HepG2 (cell line): ENCODE results near the gene CRAT. TPM values are rescaled to one million over a fixed set of nuclear protein-coding genes. Genes with fewer than 3 reads are reported as not detected.
A peak's percentile ranks its signal among the peaks of the same experiment; 100 is the strongest.

Source experiments
- ATAC-seq: fragments of 200-7000 bp; cut with Tn5 transposase; 3 replicates; pipeline ENCODE4 v1.9.1; 2020; ENCODE audit warnings: mild to moderate bottlenecking, moderate library complexity
- BruUV-seq: library from RNA; stranded (reverse); fragments of 400-500 nt; replicated peaks from 2 replicates; lab custom pipeline; 2021; lab: Mats Ljungman, UMichigan
- CTCF ChIA-PET: fragments of 300-600 bp; formaldehyde crosslinking; extraction: SDS; loops from one replicate; lab custom pipeline; 2021; ENCODE audit warnings: low total read pairs, inconsistent platforms, low intra/inter-chr PET ratio; lab: Yijun Ruan, JAX
- POLR2A ChIA-PET: fragments of 350-600 bp; sonication (Branson Sonifier 250); formaldehyde crosslinking; loops from one replicate; lab custom pipeline; 2020; ENCODE audit warnings: antibody characterized with exemption, inconsistent platforms; lab: Yijun Ruan, JAX
- DNase-seq: peaks from one replicate; pipeline ENCODE4 v3.0.0-alpha.2; 2015; ENCODE audit warnings: low spot score
- FAIRE-seq: peaks from 3 replicates; lab custom pipeline; 2011; peaks lifted over from hg19 to GRCh38; lab: Jason Lieb, UNC
- H2AFZ ChIP-seq: one replicate; pipeline ENCODE4 v1.6.1; 2011; ENCODE audit warnings: low read length, inconsistent platforms
- H3K27ac ChIP-seq: fragments of 300-600 bp; 3 replicates; pipeline ENCODE4 v1.8.0; 2011; ENCODE audit warnings: mixed run types, mild to moderate bottlenecking, mixed read lengths, low read length, inconsistent platforms; ENCODE audit not compliant: insufficient read depth; ENCODE audit errors: extremely low read length
- H3K27me3 ChIP-seq, 2 experiments: fragments of 200-600 bp in 1 of 2; 2 replicates in 1 of 2; 3 replicates in 1 of 2; pipeline versions ENCODE4 v1.6.0 to v1.8.0; 2011; ENCODE audit warnings: low read length in 2 of 2, mild to moderate bottlenecking in 2 of 2, moderate library complexity in 2 of 2, inconsistent platforms in 1 of 2; ENCODE audit not compliant: insufficient read depth in 2 of 2, control insufficient read depth in 1 of 2
- H3K36me3 ChIP-seq, 2 experiments: fragments of 200-600 bp in 1 of 2; replicated peaks in 1 of 2; 2 replicates in 1 of 2; 3 replicates in 1 of 2; pipeline versions ENCODE4 v1.5.1 to v1.8.0; 2011; ENCODE audit warnings: low read length in 2 of 2, inconsistent platforms in 1 of 2; ENCODE audit not compliant: insufficient read depth in 2 of 2, control insufficient read depth in 1 of 2
- H3K4me1 ChIP-seq: 2 replicates; pipeline ENCODE4 v1.5.1; 2012; ENCODE audit warnings: low read length, inconsistent platforms; ENCODE audit not compliant: insufficient read depth
- H3K4me2 ChIP-seq: 2 replicates; pipeline ENCODE4 v1.6.0; 2011; ENCODE audit warnings: low read depth, low read length, inconsistent platforms
- H3K4me3 ChIP-seq, 3 experiments: fragments of 200-600 bp in 1 of 3; sonication (generic), shearing (Covaris generic) in 1 of 3; replicated peaks in 1 of 3; 2 replicates each; pipeline ENCODE4 v1.5.1; 2011 to 2016; ENCODE audit warnings: low read length in 3 of 3, inconsistent platforms in 2 of 3, low read depth in 2 of 3, mild to moderate bottlenecking in 2 of 3, control low read depth in 1 of 3, mixed read lengths in 1 of 3; ENCODE audit not compliant: insufficient read depth in 1 of 3
- H3K79me2 ChIP-seq: one replicate; pipeline ENCODE4 v1.6.1; 2011; ENCODE audit warnings: low read length, inconsistent platforms; ENCODE audit not compliant: insufficient read depth
- H3K9ac ChIP-seq: 2 replicates; pipeline ENCODE4 v1.6.0; 2011; ENCODE audit warnings: mild to moderate bottlenecking, low read depth, low read length, inconsistent platforms; ENCODE audit not compliant: insufficient read depth
- H3K9me3 ChIP-seq: 2 replicates; pipeline ENCODE4 v1.5.1; 2012; ENCODE audit warnings: mild to moderate bottlenecking, low read length
- H4K20me1 ChIP-seq: 2 replicates; pipeline ENCODE4 v1.6.0; 2011; ENCODE audit warnings: inconsistent platforms, mild to moderate bottlenecking, low read length, moderate library complexity; ENCODE audit not compliant: insufficient read depth
- ASH2L ChIP-seq: fragments of 300-600, 200-600 bp; sonication (generic); IDR thresholded peaks from 2 replicates; pipeline ENCODE4 v1.7.0; 2017; ENCODE audit warnings: low read depth, mild to moderate bottlenecking, moderate library complexity, mixed read lengths, low read length; ENCODE audit not compliant: insufficient read length
- DNMT1 ChIP-seq: sonication (generic); formaldehyde crosslinking; IDR thresholded peaks from 2 replicates; pipeline ENCODE4 v1.5.1; 2020; ENCODE audit warnings: mild to moderate bottlenecking, missing genetic modification reagents
- MAFF ChIP-seq: IDR thresholded peaks from 2 replicates; pipeline ENCODE4 v1.6.1; 2011; ENCODE audit warnings: low read depth, low read length, improper control_type of control experiment
- POLR2G ChIP-seq: fragments of 200-400 bp; formaldehyde crosslinking; IDR thresholded peaks from 2 replicates; pipeline ENCODE4 v1.6.1; 2018; ENCODE audit warnings: mild to moderate bottlenecking, low read depth, low read length, moderate library complexity
- REPIN1 ChIP-seq: sonication (generic); formaldehyde crosslinking; IDR thresholded peaks from 2 replicates; pipeline ENCODE4 v1.8.0; 2022; ENCODE audit warnings: missing genetic modification reagents, low read depth, mild to moderate bottlenecking, borderline replicate concordance
- ZFX ChIP-seq: sonication (generic); formaldehyde crosslinking; IDR thresholded peaks from 2 replicates; pipeline ENCODE4 v1.4.0; 2020; ENCODE audit warnings: mild to moderate bottlenecking, low read depth, missing genetic modification reagents, moderate library complexity
- ZNF274 ChIP-seq: sonication (generic); formaldehyde crosslinking; IDR thresholded peaks from 2 replicates; pipeline ENCODE4 v1.5.1; 2020; ENCODE audit warnings: mild to moderate bottlenecking, missing genetic modification reagents
- ZNF329 ChIP-seq: sonication (generic); formaldehyde crosslinking; IDR thresholded peaks from 2 replicates; pipeline ENCODE4 v1.9.0; 2021; ENCODE audit warnings: low read depth, mild to moderate bottlenecking, missing genetic modification reagents
- ZNF569 ChIP-seq: sonication (generic); formaldehyde crosslinking; IDR thresholded peaks from 2 replicates; pipeline ENCODE4 v1.5.0; 2020; ENCODE audit warnings: mild to moderate bottlenecking, missing genetic modification reagents, moderate library complexity, borderline replicate concordance
- ZNF839 ChIP-seq: sonication (generic); formaldehyde crosslinking; IDR thresholded peaks from 2 replicates; pipeline ENCODE4 v1.4.0; 2020; ENCODE audit warnings: missing genetic modification reagents, mild to moderate bottlenecking, borderline replicate concordance
- WGBS: methylation state at CpG from one replicate; pipeline ENCODE4 v1.1.6; 2017; ENCODE audit warnings: low lambda C conversion rate; 5-methylcytosine and 5-hydroxymethylcytosine counted together
- in situ Hi-C: cut with HindIII; loops from 2 replicates; pipeline ENCODE4 v1.10.0; 2017; ENCODE audit warnings: low pct_unique_long_range_greater_than_20kb; ENCODE audit not compliant: extremely low pct_ligation_motif_present
- intact Hi-C: fragments of 100-400 bp; cut with micrococcal nuclease; formaldehyde crosslinking; loops from one replicate; pipeline ENCODE4 v1.10.0; 2022; ENCODE audit not compliant: unreplicated experiment
- polyA plus RNA-seq, 8 experiments: library from polyadenylated mRNA; depleted of rRNA in 3 of 8; stranded (reverse) in 7 of 8; unstranded in 1 of 8; fragments of >200 nt; fragmentation: Illumina TruSeq in 4 of 8; extraction: Trizol in 4 of 8; gene quantifications; 2 replicates each; pipeline versions ENCODE4 v1.2.1 to v1.2.3, GENCODE V29; 2011 to 2016; ENCODE audit warnings: low read depth in 4 of 8, missing spikeins in 1 of 8, mixed read lengths in 1 of 8; ENCODE audit not compliant: insufficient read depth in 1 of 8
- total RNA-seq, 5 experiments: library from RNA; depleted of rRNA; stranded (reverse); fragments of >200 nt; fragmentation: Illumina TruSeq; extraction: Trizol; gene quantifications; 2 replicates each; pipeline ENCODE4 v1.2.3, GENCODE V29; 2016; ENCODE audit warnings: low read depth in 1 of 5
- TF ChIP-seq, protein P1 (sequence below): sonication (generic); formaldehyde crosslinking; IDR thresholded peaks from 2 replicates; pipeline ENCODE4 v1.8.0; 2022; ENCODE audit warnings: missing genetic modification reagents, mild to moderate bottlenecking, borderline replicate concordance
- TF ChIP-seq, protein P2 (sequence below): sonication (generic); formaldehyde crosslinking; IDR thresholded peaks from 2 replicates; pipeline ENCODE4 v1.4.0; 2020; ENCODE audit warnings: mild to moderate bottlenecking, missing genetic modification reagents
- TF ChIP-seq, protein P3 (sequence below): sonication (generic); formaldehyde crosslinking; IDR thresholded peaks from 2 replicates; pipeline ENCODE4 v1.5.0; 2020; ENCODE audit warnings: missing genetic modification reagents
- TF ChIP-seq, protein P4 (sequence below): sonication (generic); formaldehyde crosslinking; IDR thresholded peaks from 2 replicates; pipeline ENCODE4 v1.4.0; 2020; ENCODE audit warnings: mild to moderate bottlenecking, missing genetic modification reagents
- TF ChIP-seq, protein P5 (sequence below): sonication (generic); formaldehyde crosslinking; IDR thresholded peaks from 2 replicates; pipeline ENCODE4 v1.4.0; 2020; ENCODE audit warnings: mild to moderate bottlenecking, missing genetic modification reagents

Gene CRAT
- total and polyA plus RNA-seq, 2 of the 13 experiments (the other 11 are each of a cell fraction or from before 2014, with no cell fraction given), result 26.1 to 26.6 TPM

DNA sequence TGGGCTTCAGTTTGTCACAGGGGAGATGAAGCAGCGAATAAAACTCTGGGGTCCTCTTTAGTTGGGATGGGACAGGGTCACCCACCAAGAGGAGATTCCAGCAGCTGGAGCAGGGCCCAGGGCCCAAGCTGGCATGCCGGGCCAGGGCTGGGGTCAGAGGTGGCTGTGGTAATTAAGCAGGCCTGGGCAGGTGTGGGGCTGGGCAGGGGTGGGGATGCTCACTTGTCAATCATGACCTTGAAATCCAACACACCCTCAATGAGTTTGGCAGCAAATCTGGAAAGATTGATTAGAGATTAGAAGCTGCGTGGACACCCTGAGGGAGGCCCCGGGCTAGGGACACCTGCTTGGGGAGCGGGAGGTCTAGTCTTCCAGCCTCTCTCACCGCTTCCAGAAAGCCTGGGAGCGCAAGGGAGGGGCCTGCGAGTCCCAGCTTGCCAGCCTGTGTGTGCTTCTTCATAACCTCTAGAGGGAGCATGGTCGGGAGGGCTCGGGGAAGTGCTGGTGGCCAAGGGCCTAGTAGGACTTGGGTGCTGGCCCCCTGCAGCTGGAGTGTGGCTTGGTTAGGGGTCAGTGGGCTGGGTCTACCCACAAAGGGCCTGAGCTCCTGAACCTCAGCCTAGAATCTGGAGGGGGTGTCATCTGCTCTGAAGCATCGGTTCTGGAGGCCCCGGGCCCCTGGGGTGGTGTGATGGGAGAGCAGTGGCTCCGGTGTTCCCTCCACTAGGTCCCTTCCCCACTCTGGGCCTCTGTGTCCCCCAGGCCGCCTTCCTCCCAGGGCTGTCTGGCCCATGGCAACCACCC is 7.6 kb downstream of the CRAT start:
- H3K4me1 ChIP-seq, result peaks cover 9% of the 10 kb centered on the region; the same call in 1 of the 2 replicates
- POLR2A ChIA-PET, result interaction anchor here (1.4 to 1.5 kb wide), 2 partner anchors 8 to 22 kb away, joined by 4 to 6 read pairs; partner anchors contain the start of gene DOLPP1
- no peak overlapping the region for H3K4me2 ChIP-seq
- no peak overlapping the region for H2AFZ ChIP-seq
- H3K9ac ChIP-seq, result no peak overlapping the region
- ATAC-seq (peak; percentile 92), FAIRE-seq (peak; percentile 8), DNase-seq (peak; percentile 61)
- peaks cover 0 to 7% of the 10 kb centered on the region in 2 experiments; a peak in 3 of 5 replicates for H3K36me3 ChIP-seq
- 0 out of 2 replicates have a peak, but pooled peaks cover 3% of the 10 kb centered on the region for H4K20me1 ChIP-seq
- H3K27me3 ChIP-seq, result no peaks in the 10 kb centered on the region
- H3K4me3 ChIP-seq, result no peak overlapping the region
- no peaks in the 10 kb centered on the region for H3K9me3 ChIP-seq
- in situ Hi-C loops, result no loop called here
- intact Hi-C loops, result loop anchor here (2.0 kb wide), 1 partner anchor 50 kb away; no protein-coding TSS in a partner anchor
- CTCF ChIA-PET, result no interaction called here
- H3K79me2 ChIP-seq, result no peaks in the 10 kb centered on the region
- no TSS peak for BruUV-seq
- 70% methylated on average over 5 of the region's 14 CpGs for WGBS
- no peak overlapping the region for H3K27ac ChIP-seq
- TF ChIP-seq, protein P1, sequence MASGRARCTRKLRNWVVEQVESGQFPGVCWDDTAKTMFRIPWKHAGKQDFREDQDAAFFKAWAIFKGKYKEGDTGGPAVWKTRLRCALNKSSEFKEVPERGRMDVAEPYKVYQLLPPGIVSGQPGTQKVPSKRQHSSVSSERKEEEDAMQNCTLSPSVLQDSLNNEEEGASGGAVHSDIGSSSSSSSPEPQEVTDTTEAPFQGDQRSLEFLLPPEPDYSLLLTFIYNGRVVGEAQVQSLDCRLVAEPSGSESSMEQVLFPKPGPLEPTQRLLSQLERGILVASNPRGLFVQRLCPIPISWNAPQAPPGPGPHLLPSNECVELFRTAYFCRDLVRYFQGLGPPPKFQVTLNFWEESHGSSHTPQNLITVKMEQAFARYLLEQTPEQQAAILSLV (CRISPR knock-in tag), result no peak
- TF ChIP-seq ZNF329 (CRISPR knock-in tag) (no peak), ZNF274 (CRISPR knock-in tag) (0 out of 2 replicates have a peak, but pooled peaks have one; percentile 39), ZNF569 (no peak), ZFX (CRISPR knock-in tag) (peak; percentile 37; the same call in 1 of the 2 replicates), ASH2L (no peak), MAFF (no peak), ZNF839 (CRISPR knock-in tag) (no peak), REPIN1 (no peak), POLR2G (no peak), DNMT1 (no peak)
- TF ChIP-seq, protein P2, sequence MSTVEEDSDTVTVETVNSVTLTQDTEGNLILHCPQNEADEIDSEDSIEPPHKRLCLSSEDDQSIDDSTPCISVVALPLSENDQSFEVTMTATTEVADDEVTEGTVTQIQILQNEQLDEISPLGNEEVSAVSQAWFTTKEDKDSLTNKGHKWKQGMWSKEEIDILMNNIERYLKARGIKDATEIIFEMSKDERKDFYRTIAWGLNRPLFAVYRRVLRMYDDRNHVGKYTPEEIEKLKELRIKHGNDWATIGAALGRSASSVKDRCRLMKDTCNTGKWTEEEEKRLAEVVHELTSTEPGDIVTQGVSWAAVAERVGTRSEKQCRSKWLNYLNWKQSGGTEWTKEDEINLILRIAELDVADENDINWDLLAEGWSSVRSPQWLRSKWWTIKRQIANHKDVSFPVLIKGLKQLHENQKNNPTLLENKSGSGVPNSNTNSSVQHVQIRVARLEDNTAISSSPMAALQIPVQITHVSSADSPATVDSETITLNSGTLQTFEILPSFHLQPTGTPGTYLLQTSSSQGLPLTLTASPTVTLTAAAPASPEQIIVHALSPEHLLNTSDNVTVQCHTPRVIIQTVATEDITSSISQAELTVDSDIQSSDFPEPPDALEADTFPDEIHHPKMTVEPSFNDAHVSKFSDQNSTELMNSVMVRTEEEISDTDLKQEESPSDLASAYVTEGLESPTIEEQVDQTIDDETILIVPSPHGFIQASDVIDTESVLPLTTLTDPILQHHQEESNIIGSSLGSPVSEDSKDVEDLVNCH (CRISPR knock-in tag), result no peak
- TF ChIP-seq, protein P3, sequence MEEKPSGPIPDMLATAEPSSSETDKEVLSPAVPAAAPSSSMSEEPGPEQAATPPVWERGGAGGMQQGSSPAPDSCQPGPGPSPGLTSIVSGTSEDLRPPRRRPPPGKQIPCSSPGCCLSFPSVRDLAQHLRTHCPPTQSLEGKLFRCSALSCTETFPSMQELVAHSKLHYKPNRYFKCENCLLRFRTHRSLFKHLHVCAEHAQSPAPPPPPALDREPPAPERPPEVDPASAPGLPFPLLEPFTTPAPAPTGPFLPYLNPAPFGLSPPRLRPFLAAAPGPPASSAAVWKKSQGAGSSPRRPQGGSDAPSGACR (CRISPR knock-in tag), result no peak
- TF ChIP-seq, protein P4, sequence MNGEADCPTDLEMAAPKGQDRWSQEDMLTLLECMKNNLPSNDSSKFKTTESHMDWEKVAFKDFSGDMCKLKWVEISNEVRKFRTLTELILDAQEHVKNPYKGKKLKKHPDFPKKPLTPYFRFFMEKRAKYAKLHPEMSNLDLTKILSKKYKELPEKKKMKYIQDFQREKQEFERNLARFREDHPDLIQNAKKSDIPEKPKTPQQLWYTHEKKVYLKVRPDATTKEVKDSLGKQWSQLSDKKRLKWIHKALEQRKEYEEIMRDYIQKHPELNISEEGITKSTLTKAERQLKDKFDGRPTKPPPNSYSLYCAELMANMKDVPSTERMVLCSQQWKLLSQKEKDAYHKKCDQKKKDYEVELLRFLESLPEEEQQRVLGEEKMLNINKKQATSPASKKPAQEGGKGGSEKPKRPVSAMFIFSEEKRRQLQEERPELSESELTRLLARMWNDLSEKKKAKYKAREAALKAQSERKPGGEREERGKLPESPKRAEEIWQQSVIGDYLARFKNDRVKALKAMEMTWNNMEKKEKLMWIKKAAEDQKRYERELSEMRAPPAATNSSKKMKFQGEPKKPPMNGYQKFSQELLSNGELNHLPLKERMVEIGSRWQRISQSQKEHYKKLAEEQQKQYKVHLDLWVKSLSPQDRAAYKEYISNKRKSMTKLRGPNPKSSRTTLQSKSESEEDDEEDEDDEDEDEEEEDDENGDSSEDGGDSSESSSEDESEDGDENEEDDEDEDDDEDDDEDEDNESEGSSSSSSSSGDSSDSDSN (CRISPR knock-in tag), result peak; percentile 21; the same call in 1 of the 2 replicates
- TF ChIP-seq, protein P5, sequence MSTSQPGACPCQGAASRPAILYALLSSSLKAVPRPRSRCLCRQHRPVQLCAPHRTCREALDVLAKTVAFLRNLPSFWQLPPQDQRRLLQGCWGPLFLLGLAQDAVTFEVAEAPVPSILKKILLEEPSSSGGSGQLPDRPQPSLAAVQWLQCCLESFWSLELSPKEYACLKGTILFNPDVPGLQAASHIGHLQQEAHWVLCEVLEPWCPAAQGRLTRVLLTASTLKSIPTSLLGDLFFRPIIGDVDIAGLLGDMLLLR (CRISPR knock-in tag), result no peak
